GM18909 (cell line): ENCODE results near the gene TEX12.
"Not testable (repeated sequence)": the region's sequence is repeated elsewhere in the genome, so short reads cannot be mapped to it uniquely, and the experiment has no call there.

ENCODE experiments used
- ATAC-seq: cut with Tn5 transposase; IDR thresholded peaks from one replicate; pipeline ENCODE4 v1.9.1; 2021; ENCODE audit warnings: mild to moderate bottlenecking; ENCODE audit not compliant: unreplicated experiment, poor library complexity

TEX12 gene

DNA sequence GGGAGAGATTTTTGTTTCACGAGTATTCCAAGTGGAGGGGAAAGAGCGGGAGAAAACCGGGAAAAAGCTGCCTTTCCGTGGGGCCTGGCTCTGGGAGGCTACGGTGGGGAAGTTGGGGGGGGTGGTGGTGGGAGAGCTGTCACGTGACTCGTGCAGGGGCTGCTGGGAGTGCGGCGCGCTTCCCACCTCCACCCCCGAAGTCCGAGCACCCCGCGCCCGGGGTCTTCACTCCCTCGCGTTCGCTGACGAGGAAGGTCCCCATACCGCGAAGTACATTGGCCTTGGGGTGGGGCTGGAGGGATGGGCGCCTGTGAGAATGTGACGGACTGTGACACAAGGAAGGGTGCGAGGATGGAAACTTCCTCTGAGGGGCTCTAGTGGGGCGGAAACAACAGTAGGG, at the start of gene TEX12:
TSS of gene TEX12 (plus strand) at position 228 of the 400 bp plus-strand sequence. CDS start 1,897 bp downstream, outside the sequence.
- no peak for ATAC-seq

- no peak for ATAC-seq
Observed at GRCh38 chr11:112118176-112118575, 49.0 kb upstream of the TEX12 start.

DNA sequence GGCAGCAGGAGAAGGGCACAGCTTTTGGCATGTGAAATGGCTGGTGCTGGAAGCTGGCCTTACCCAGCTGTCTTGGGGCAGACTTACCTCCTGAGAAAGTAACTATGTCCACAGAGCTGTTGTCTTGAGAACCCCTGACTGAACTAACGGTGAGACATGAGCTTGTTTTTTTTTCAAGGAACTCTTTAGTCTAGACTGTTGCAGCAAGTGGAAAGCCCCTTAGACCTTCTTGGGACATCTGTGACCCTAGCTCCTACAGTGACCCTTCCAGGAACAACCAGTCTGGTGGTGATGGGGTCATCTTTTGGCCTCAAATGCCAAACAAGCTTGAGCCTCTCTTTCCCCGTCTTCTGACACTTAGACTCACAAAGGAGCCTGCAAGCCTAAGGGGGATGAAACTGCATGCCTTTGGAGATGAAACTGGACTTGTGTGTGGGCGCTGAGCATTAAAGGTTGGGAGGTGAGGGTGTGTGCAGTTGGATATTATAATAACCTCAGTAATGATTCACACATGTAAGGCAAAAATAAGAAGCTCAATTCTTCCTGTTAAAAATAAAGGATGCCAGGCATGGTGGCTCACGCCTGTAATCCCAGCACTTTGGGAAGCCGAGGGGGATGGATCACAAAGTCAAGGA, 45.1 kb upstream of the TEX12 start:
- ATAC-seq: no peak

DNA sequence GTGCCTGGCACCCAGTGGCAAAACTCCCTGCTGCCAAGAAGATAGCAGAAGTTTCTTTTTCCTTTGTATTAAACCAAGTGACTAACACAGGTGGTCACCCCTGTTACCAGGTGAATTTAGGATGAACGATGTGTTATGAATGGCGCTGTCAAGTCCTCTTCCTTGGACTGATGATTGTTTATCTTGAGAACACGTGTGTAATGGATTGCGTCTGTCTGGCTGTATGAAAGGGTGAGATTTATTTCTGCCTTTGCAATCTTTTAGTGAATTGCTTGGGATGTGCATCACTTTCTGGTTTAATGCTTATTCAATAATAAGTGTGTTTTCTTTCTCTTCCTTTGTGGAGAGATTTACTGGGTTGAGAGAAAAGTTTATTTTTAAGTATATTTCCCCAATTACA, 44.0 kb upstream of the TEX12 start:
- no peak for ATAC-seq

- no peak for ATAC-seq
Observed at GRCh38 chr11:112127056-112127455, 40.1 kb upstream of the TEX12 start.

GRCh38 chr11:112128483-112129121, 38.6 kb upstream of the TEX12 start:
- no peak for ATAC-seq

- no peak for ATAC-seq
Observed at GRCh38 chr11:112129656-112130055, 37.5 kb upstream of the TEX12 start.

- ATAC-seq: no peak
Observed at GRCh38 chr11:112132737-112133136, 34.4 kb upstream of the TEX12 start.

DNA sequence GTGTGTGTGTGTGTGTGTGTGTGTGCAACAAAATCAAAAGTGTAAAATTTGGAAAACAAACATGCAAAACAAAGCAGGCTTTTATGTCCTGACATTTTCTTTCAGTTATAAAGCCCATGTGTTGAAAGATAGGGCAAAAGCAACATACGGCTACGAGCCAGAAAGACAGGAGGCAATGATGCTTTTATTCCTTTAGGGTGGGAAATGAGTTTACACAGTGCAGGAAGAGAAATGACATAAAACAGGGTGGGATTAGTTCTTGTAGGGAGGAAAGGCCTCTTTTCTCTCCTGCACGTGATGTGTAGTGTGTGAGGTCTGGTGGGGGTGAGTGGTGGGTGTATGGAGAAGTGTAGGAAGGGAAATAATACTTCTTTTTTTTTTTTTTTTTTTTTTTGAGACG, 32.7 kb upstream of the TEX12 start:
- no peak for ATAC-seq

GRCh38 chr11:112143597-112143996, 23.6 kb upstream of the TEX12 start:
- no peak for ATAC-seq

DNA sequence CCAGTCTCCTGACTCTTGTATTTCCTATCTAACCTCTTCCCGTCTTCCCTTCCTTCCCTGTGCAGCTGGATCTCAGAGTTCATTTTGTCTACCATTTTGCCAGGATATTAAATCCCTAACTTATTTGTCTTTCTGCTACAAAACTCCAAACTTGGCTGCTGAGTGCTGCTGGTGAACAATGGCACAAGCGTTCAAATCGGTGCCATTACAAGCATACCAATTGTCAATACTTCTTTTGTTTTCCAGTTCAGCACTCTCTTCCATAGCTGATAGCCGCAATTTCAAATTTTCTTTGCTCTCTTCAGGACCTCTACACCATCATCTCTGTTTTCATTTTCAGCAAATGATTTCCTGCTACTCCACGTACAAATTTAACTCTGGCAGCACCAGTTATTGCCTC, 16.7 kb upstream of the TEX12 start:
- no peak for ATAC-seq

DNA sequence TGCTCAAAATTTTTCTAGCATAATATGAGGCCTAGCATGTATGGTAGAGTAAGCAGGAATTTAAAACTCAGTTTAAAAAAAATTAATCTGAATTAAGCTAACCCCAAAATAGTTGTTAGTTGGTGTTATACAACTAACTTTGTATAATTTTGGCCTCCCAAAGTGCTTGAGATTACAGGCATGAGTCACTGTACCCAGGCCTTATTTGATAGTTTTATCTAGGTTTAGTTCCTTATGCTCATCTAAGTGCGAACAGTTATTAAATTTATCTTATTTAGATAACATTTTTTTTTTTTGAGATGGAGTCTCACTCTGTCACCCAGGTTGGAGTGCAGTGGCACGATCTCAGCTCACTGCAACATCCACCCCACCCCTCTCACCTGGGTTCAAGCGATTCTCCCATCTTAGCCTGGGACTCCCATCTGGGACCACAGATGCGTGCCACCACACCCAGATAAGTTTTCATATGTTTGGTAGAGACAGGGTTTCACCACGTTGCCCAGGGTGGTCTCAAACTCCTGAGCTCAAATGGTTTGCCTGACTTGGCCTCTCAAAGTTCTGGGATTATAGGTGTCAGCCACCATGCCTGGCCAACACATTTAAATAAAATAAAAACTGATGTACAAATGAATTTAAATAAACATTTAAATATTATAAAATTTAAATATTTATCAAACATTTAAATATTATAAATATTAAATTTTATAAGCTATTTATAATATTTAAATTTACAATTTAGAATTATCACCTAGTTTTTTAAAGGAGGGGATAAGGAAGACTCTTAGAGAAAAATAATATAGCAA, 10.8 kb upstream of the TEX12 start:
- ATAC-seq: no peak

- no peak for ATAC-seq
Observed at GRCh38 chr11:112156956-112157766, 10.0 kb upstream of the TEX12 start.

GRCh38 chr11:112159098-112160065, 7.8 kb upstream of the TEX12 start:
- ATAC-seq: no peak

DNA sequence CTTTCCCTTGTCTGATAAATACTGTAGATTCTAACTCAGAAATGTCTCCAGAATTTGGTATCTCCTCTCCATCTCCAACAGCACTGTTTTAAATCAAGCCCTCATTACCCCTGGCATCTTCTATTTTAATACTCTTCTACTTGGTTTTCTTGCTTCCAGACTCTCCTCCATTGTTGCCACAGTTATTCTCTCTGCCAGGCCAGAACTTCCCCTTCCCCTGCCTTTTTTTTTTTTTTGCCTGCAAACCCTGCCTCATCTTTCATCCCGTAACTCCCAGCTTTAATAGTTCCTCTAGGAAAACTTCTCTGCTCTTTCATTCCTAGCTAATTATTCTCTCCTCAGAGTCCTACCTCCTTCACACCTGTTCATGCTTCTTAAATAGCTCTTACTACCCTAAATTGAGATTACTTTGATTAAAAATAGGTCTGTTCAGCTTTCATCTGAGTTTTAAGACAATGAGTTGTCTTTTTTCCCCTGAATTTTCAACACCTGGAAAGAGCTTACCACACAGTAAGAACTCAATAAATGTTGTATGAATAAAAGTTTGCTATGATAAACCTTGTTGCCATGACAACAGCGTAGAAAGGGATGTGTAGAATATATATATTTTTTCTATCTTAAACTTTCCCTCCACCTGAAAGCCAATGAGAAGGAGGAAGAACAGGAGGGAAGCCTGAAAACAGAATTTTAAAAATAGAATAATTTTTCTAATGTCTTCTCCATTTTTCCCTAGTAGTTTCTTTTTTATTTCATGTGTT, 6.9 kb upstream of the TEX12 start:
- ATAC-seq: no peak

GRCh38 chr11:112161012-112161411, 6.2 kb upstream of the TEX12 start:
- ATAC-seq: no peak

GRCh38 chr11:112162200-112162599, 5.0 kb upstream of the TEX12 start:
- not testable (repeated sequence) for ATAC-seq

GRCh38 chr11:112162761-112163546, 4.2 kb upstream of the TEX12 start:
- ATAC-seq: no peak
